CD8-positive, alpha-beta memory T cell (primary cell): ENCODE results near the gene ZBTB16. TPM values are rescaled to one million over a fixed set of nuclear protein-coding genes. Genes with fewer than 3 reads are reported as not detected.
A peak's percentile ranks its signal among the peaks of the same experiment; 100 is the strongest.

Experiments used
- CTCF ChIA-PET: fragments of 350-600 bp; sonication (Branson Sonifier 250); formaldehyde crosslinking; loops from one replicate; lab custom pipeline; 2021; ENCODE audit warnings: antibody characterized with exemption; lab: Charles Lee
- POLR2A ChIA-PET: fragments of 350-600 bp; sonication (Branson Sonifier 250); formaldehyde crosslinking; loops from one replicate; lab custom pipeline; 2021; ENCODE audit warnings: antibody characterized with exemption; lab: Charles Lee
- DNase-seq, 5 donors: peaks; one replicate each; pipeline versions ENCODE4 v3.0.0 to v3.0.0-alpha.2; 2020 to 2022; ENCODE audit warnings: mixed read lengths in 1 of 5
- H3K27ac ChIP-seq: one replicate; pipeline ENCODE4 v1.7.0; 2013; ENCODE audit warnings: low read depth, mild to moderate bottlenecking, low read length, moderate library complexity
- H3K27me3 ChIP-seq: 2 replicates; pipeline ENCODE4 v1.7.0; 2013; ENCODE audit warnings: low read length, mild to moderate bottlenecking; ENCODE audit not compliant: insufficient read depth, poor library complexity, severe bottlenecking
- H3K36me3 ChIP-seq: 2 replicates; pipeline ENCODE4 v1.7.0; 2013; ENCODE audit warnings: mild to moderate bottlenecking, low read length, moderate library complexity; ENCODE audit not compliant: insufficient read depth
- H3K4me1 ChIP-seq: 2 replicates; pipeline ENCODE4 v1.7.0; 2013; ENCODE audit warnings: mild to moderate bottlenecking, low read length, moderate library complexity; ENCODE audit not compliant: insufficient read depth
- H3K4me3 ChIP-seq: 2 replicates; pipeline ENCODE4 v1.7.0; 2013; ENCODE audit warnings: mild to moderate bottlenecking, low read length
- H3K9me3 ChIP-seq: 2 replicates; pipeline ENCODE4 v1.7.0; 2013; ENCODE audit warnings: mild to moderate bottlenecking, low read length
- H3K27ac Mint-ChIP-seq, 8 donors: one replicate each; pipeline ENCODE4 v1.8.0; 2020 to 2021; ENCODE audit warnings: mixed read lengths in 8 of 8, mild to moderate bottlenecking in 6 of 8, inconsistent platforms in 3 of 8, moderate library complexity in 3 of 8
- H3K27me3 Mint-ChIP-seq, 2 donors: one replicate each; pipeline ENCODE4 v1.8.0; 2020 to 2021; ENCODE audit warnings: mixed read lengths in 2 of 2, mild to moderate bottlenecking in 1 of 2, moderate library complexity in 1 of 2
- H3K36me3 Mint-ChIP-seq, 3 donors: one replicate each; pipeline ENCODE4 v1.8.0; 2020 to 2021; ENCODE audit warnings: mixed read lengths in 3 of 3, inconsistent platforms in 1 of 3, mild to moderate bottlenecking in 1 of 3
- H3K4me1 Mint-ChIP-seq, 3 donors: one replicate each; pipeline ENCODE4 v1.8.0; 2020 to 2021; ENCODE audit warnings: mixed read lengths in 3 of 3, inconsistent platforms in 1 of 3, mild to moderate bottlenecking in 1 of 3
- H3K4me3 Mint-ChIP-seq, 7 donors: one replicate each; pipeline ENCODE4 v1.8.0; 2020 to 2021; ENCODE audit warnings: mixed read lengths in 7 of 7, mild to moderate bottlenecking in 6 of 7, moderate library complexity in 4 of 7, inconsistent platforms in 2 of 7
- H3K9me3 Mint-ChIP-seq, 5 donors: one replicate each; pipeline ENCODE4 v1.8.0; 2020 to 2022; ENCODE audit warnings: mixed read lengths in 5 of 5, mild to moderate bottlenecking in 3 of 5, moderate library complexity in 2 of 5, inconsistent platforms in 1 of 5
- polyA plus RNA-seq: library from polyadenylated mRNA; unstranded; fragments of 300-500 nt; fragmentation: Illumina TruSeq; gene quantifications from one replicate; pipeline ENCODE4 v1.2.3, GENCODE V29; 2021
- total RNA-seq, 2 experiments: library from RNA; stranded (reverse); gene quantifications; one replicate each; pipeline ENCODE4 v1.2.3, GENCODE V29; 2021

Gene ZBTB16
- total and polyA plus RNA-seq, 3 experiments from 2014 or later, result 2.1 to 71.9 (median 2.2) TPM

- H3K27ac ChIP-seq, result no peak overlapping the region
- no peaks in the 10 kb centered on the region for H3K36me3 ChIP-seq
- CTCF ChIA-PET, result interaction anchor here (1.3 to 3.3 kb wide), 2 partner anchors 11 to 97 kb away, joined by 4 to 11 read pairs; no protein-coding TSS in a partner anchor
- H3K4me1 Mint-ChIP-seq, result peaks cover 93 to 99% (median 95%) of the 10 kb centered on the region in 3 donors
- no peaks in the 10 kb centered on the region for H3K9me3 Mint-ChIP-seq
- POLR2A ChIA-PET, result no interaction called here
- peaks cover 0 to 2% of the 10 kb centered on the region in 2 donors for H3K27me3 Mint-ChIP-seq
- H3K36me3 Mint-ChIP-seq, result no peaks in the 10 kb centered on the region
- no peaks in the 10 kb centered on the region for H3K27me3 ChIP-seq
- no peak overlapping the region for H3K4me3 ChIP-seq
- H3K9me3 ChIP-seq, result no peaks in the 10 kb centered on the region
- peak overlapping the region in 5 of 8 donors; percentile 64 to 87 (median 84) for H3K27ac Mint-ChIP-seq
- DNase-seq, result no peak
- peak overlapping the region in 4 of 7 donors; percentile 17 to 51 (median 36) for H3K4me3 Mint-ChIP-seq
- peaks cover 77% of the 10 kb centered on the region for H3K4me1 ChIP-seq
These were observed 103.7 kb downstream of the ZBTB16 start for GRCh38 chr11:114163229-114163631.

GRCh38 chr11:114163830-114164401, 104.4 kb downstream of the ZBTB16 start:
- H3K27me3 Mint-ChIP-seq, result peaks cover 0 to 2% of the 10 kb centered on the region in 2 donors
- no peak for DNase-seq
- H3K27ac Mint-ChIP-seq, result peak overlapping the region in 7 of 8 donors; percentile 51 to 87 (median 84)
- ChIA-PET POLR2A (no interaction called here), CTCF (interaction anchor here (1.3 to 3.3 kb wide), 2 partner anchors 11 to 96 kb away, joined by 4 to 11 read pairs; no protein-coding TSS in a partner anchor)
- Histone ChIP-seq H3K27me3 (no peaks in the 10 kb centered on the region), H3K9me3 (no peaks in the 10 kb centered on the region), H3K27ac (no peak overlapping the region), H3K36me3 (no peaks in the 10 kb centered on the region), H3K4me1 (peaks cover 77% of the 10 kb centered on the region), H3K4me3 (no peak overlapping the region)
- H3K4me3 Mint-ChIP-seq, result peak overlapping the region in 2 of 7 donors; percentile 47 to 51
- H3K4me1 Mint-ChIP-seq, result peaks cover 94 to 99% (median 96%) of the 10 kb centered on the region in 3 donors
- no peaks in the 10 kb centered on the region for H3K36me3 Mint-ChIP-seq
- H3K9me3 Mint-ChIP-seq, result no peaks in the 10 kb centered on the region

DNA sequence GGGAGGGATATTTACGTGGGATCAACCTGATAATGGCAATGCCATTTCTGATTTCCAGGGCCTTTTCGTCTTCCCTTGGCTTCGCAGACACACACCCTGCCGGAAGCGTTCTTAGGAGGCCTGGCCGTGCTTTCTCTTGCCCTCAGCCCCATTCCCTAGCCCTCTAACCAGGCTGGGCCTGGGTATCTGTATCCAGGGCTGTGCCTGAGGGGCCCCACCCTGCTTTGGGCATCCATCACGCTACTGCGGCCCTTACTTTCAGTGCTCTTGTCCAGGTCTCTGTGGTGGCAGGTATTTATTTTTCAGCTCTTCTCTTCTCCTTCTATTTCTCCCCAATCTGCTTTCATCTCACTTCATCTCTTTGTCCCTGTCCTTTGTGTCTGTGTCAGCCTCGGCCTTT, 105.0 kb downstream of the ZBTB16 start:
- Histone ChIP-seq H3K27me3 (no peaks in the 10 kb centered on the region), H3K4me1 (peaks cover 77% of the 10 kb centered on the region), H3K9me3 (no peaks in the 10 kb centered on the region), H3K27ac (no peak overlapping the region), H3K36me3 (no peaks in the 10 kb centered on the region), H3K4me3 (no peak overlapping the region)
- ChIA-PET POLR2A (no interaction called here), CTCF (interaction anchor here (1.3 to 3.3 kb wide), 3 partner anchors 10 to 96 kb away, joined by 4 to 11 read pairs (median 7); no protein-coding TSS in a partner anchor)
- peak overlapping the region in 7 of 8 donors; percentile 49 to 96 (median 75) for H3K27ac Mint-ChIP-seq
- peak overlapping the region in 3 of 7 donors; percentile 9 to 57 (median 22) for H3K4me3 Mint-ChIP-seq
- peaks cover 94 to 99% (median 96%) of the 10 kb centered on the region in 3 donors for H3K4me1 Mint-ChIP-seq
- no peak for DNase-seq
- no peaks in the 10 kb centered on the region for H3K36me3 Mint-ChIP-seq
- no peaks in the 10 kb centered on the region for H3K9me3 Mint-ChIP-seq
- peaks cover 0 to 2% of the 10 kb centered on the region in 2 donors for H3K27me3 Mint-ChIP-seq

- H3K9me3 Mint-ChIP-seq, result no peaks in the 10 kb centered on the region
- H3K27me3 Mint-ChIP-seq, result peaks cover 0 to 2% of the 10 kb centered on the region in 2 donors
These were observed 106.1 kb downstream of the ZBTB16 start for GRCh38 chr11:114165326-114166230.

DNA sequence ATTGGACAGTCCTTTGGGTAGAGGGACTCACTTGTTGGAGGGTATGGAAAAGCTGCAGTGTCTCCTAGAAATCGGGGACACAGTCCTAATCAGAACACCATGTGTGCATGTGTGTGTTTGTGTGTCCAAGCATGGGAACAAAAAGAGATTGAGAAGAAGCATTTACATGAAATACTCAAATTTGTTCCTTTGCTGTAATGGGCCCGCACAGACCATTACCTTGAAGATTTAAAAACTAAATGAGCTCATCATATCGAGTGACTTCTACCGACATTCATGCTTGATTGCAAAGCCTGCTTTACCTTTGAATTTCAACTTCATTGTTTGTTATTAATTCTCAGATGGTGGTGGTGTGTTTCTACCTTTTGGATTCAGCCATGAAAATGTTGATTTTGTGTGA, 106.9 kb downstream of the ZBTB16 start:
- Histone ChIP-seq H3K36me3 (no peaks in the 10 kb centered on the region), H3K4me3 (no peak overlapping the region), H3K27me3 (no peaks in the 10 kb centered on the region), H3K27ac (no peak overlapping the region), H3K4me1 (peaks cover 79% of the 10 kb centered on the region), H3K9me3 (no peaks in the 10 kb centered on the region)
- peak overlapping the region in 7 of 8 donors; percentile 43 to 91 (median 86) for H3K27ac Mint-ChIP-seq
- DNase-seq, result no peak
- POLR2A ChIA-PET, result interaction anchor here (0.7 to 2.5 kb wide), 4 partner anchors 17 to 96 kb away, joined by 3 to 16 read pairs (median 3); no protein-coding TSS in a partner anchor
- H3K36me3 Mint-ChIP-seq, result no peaks in the 10 kb centered on the region
- CTCF ChIA-PET, result interaction anchor here (0.7 to 4.9 kb wide), 8 partner anchors 13 to 106 kb away, joined by 3 to 19 read pairs (median 4); no protein-coding TSS in a partner anchor
- peaks cover 0 to 2% of the 10 kb centered on the region in 2 donors for H3K27me3 Mint-ChIP-seq
- peaks cover 91 to 99% (median 94%) of the 10 kb centered on the region in 3 donors for H3K4me1 Mint-ChIP-seq
- H3K4me3 Mint-ChIP-seq, result peak overlapping the region in 6 of 7 donors; percentile 33 to 74 (median 54)
- H3K9me3 Mint-ChIP-seq, result no peaks in the 10 kb centered on the region

More at GRCh38 chr11:114165326-114166230, 106.1 kb downstream of the ZBTB16 start:
- ChIA-PET POLR2A (interaction anchor here (0.7 to 2.5 kb wide), 2 partner anchors 18 to 95 kb away, joined by 3 to 16 read pairs; no protein-coding TSS in a partner anchor), CTCF (interaction anchor here (1.3 to 4.9 kb wide), 4 partner anchors 15 to 96 kb away, joined by 7 to 19 read pairs (median 9); no protein-coding TSS in a partner anchor)
- H3K27me3 ChIP-seq, result no peaks in the 10 kb centered on the region
- H3K4me3 ChIP-seq, result no peak overlapping the region
- Mint-ChIP-seq H3K36me3 (no peaks in the 10 kb centered on the region), H3K4me3 (peak overlapping the region in 6 of 7 donors; percentile 3 to 74 (median 39)), H3K4me1 (peaks cover 93 to 99% (median 96%) of the 10 kb centered on the region in 3 donors), H3K27ac (peak overlapping the region; percentile 17 to 91 (median 76))
- no peak for DNase-seq
- peaks cover 79% of the 10 kb centered on the region for H3K4me1 ChIP-seq
- H3K9me3 ChIP-seq, result no peaks in the 10 kb centered on the region
- H3K36me3 ChIP-seq, result no peaks in the 10 kb centered on the region
- no peak overlapping the region for H3K27ac ChIP-seq

DNA sequence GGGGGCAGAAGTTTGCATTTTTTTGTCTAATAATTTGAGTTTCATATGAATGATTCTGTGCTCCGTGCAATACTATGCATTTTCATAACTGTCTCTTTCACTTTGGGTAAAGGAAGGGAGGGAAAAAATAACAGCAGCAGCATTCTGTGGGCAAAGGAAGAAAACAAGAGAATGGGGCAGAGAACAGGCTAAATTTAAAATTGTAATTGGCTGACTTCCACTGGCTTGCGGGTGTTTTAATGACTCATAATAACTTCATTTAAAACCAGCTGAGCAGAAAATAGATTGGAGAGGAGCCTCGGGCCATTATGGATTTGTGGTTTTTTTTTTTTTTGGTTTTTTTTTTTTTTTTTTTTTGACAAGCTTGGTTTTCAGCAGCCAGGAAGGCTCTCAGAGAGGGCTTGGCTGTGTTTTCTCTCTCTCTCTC, 107.4 kb downstream of the ZBTB16 start:
- Histone ChIP-seq H3K36me3 (no peaks in the 10 kb centered on the region), H3K9me3 (no peaks in the 10 kb centered on the region), H3K4me3 (peak overlapping the region; percentile 19), H3K4me1 (peaks cover 79% of the 10 kb centered on the region), H3K27me3 (no peaks in the 10 kb centered on the region), H3K27ac (no peak overlapping the region)
- ChIA-PET POLR2A (interaction anchor here (0.7 to 2.5 kb wide), 6 partner anchors 14 to 65 kb away, joined by 3 to 16 read pairs (median 5); no protein-coding TSS in a partner anchor), CTCF (interaction anchor here (0.7 to 4.9 kb wide), 7 partner anchors 13 to 107 kb away, joined by 3 to 19 read pairs (median 4); no protein-coding TSS in a partner anchor)
- H3K9me3 Mint-ChIP-seq, result no peaks in the 10 kb centered on the region
- H3K36me3 Mint-ChIP-seq, result no peaks in the 10 kb centered on the region
- peaks cover 91 to 99% (median 94%) of the 10 kb centered on the region in 3 donors for H3K4me1 Mint-ChIP-seq
- peak overlapping the region; percentile 33 to 89 (median 57) for H3K4me3 Mint-ChIP-seq
- peak in 3 of 5 donors; percentile 30 to 63 (median 54) for DNase-seq
- peak overlapping the region; percentile 43 to 91 (median 86) for H3K27ac Mint-ChIP-seq
- peaks cover 0 to 2% of the 10 kb centered on the region in 2 donors for H3K27me3 Mint-ChIP-seq

DNA sequence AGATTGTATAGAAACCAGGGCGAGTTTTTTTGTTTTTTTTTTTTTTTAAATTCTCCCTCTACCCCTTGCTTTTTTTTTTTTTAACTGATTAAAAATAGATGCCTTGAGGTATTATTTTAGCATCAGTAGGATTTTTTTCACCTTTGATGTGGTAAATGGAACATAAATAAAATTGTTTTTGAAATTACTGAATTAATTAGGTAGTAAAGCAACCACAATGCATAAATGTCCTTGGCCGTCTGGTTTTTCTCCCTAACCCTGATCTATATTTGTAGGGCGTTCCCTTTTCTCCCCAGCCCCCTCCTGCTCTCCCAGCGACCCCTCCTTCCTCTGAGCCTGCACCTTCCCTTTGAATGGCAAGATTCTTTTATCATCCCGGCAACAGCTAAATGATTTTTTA, 107.8 kb downstream of the ZBTB16 start:
- Histone ChIP-seq H3K27ac (no peak overlapping the region), H3K9me3 (no peaks in the 10 kb centered on the region), H3K4me3 (peak overlapping the region; percentile 19), H3K4me1 (peaks cover 79% of the 10 kb centered on the region), H3K27me3 (no peaks in the 10 kb centered on the region), H3K36me3 (no peaks in the 10 kb centered on the region)
- Mint-ChIP-seq H3K4me3 (peak overlapping the region; percentile 34 to 89 (median 67)), H3K4me1 (peaks cover 93 to 99% (median 94%) of the 10 kb centered on the region in 3 donors), H3K27me3 (peaks cover 0 to 2% of the 10 kb centered on the region in 2 donors), H3K36me3 (no peaks in the 10 kb centered on the region), H3K9me3 (no peaks in the 10 kb centered on the region), H3K27ac (peak overlapping the region; percentile 69 to 91 (median 86))
- CTCF ChIA-PET, result interaction anchor here (0.7 to 4.9 kb wide), 7 partner anchors 12 to 107 kb away, joined by 3 to 19 read pairs (median 4); no protein-coding TSS in a partner anchor
- POLR2A ChIA-PET, result interaction anchor here (0.7 to 2.5 kb wide), 5 partner anchors 13 to 65 kb away, joined by 3 to 16 read pairs (median 6); no protein-coding TSS in a partner anchor
- no peak for DNase-seq
